Upper lobe of left lung (tissue), 6 donors: Measurements from ENCODE around the gene CHMP3. TPM values are rescaled to one million over a fixed set of nuclear protein-coding genes. Genes with fewer than 3 reads are reported as not detected.
"Not testable (repeated sequence)": the region's sequence is repeated elsewhere in the genome, so short reads cannot be mapped to it uniquely, and the experiment has no call there.

Experiments
- ATAC-seq, 2 donors: fragments of 200-7000 bp; cut with Tn5 transposase; one replicate each; pipeline ENCODE4 v1.9.1; 2022; ENCODE audit warnings: mild to moderate bottlenecking in 2 of 2, moderate library complexity in 2 of 2; ENCODE audit not compliant: low FRiP score in 2 of 2
- DNase-seq, 2 donors: peaks; one replicate each; pipeline ENCODE4 v3.0.0-alpha.2; 2019 to 2020
- H3K27ac ChIP-seq, 4 donors: fragments of 200-600 bp; sonication (generic); one replicate each; pipeline ENCODE4 v1.5.1; 2016 to 2019
- H3K27me3 ChIP-seq, 4 donors: fragments of 200-600 bp; sonication (generic); one replicate each; pipeline ENCODE4 v1.5.1; 2017 to 2019
- H3K36me3 ChIP-seq, 4 donors: fragments of 200-600 bp; sonication (generic); one replicate each; pipeline ENCODE4 v1.5.1; 2016 to 2019
- H3K4me1 ChIP-seq, 4 donors: fragments of 200-600 bp; sonication (generic); one replicate each; pipeline ENCODE4 v1.5.1; 2018 to 2019
- H3K4me3 ChIP-seq, 4 donors: fragments of 200-600 bp; sonication (generic); one replicate each; pipeline ENCODE4 v1.5.1; 2017 to 2019; ENCODE audit warnings: mild to moderate bottlenecking in 2 of 4, moderate library complexity in 1 of 4
- H3K9me3 ChIP-seq, 4 donors: fragments of 200-600 bp; sonication (generic); one replicate each; pipeline ENCODE4 v1.5.1; 2018 to 2019
- EP300 ChIP-seq, 4 donors: sonication (generic); formaldehyde crosslinking; IDR thresholded peaks; one replicate each; pipeline ENCODE4 v1.5.1; 2017; ENCODE audit warnings: antibody characterized with exemption in 4 of 4, control low read depth in 2 of 4
- POLR2A ChIP-seq, 4 donors: fragments of 450-650 bp; IDR thresholded peaks; one replicate each; pipeline ENCODE4 v1.5.1; 2016 to 2017; ENCODE audit warnings: antibody characterized with exemption in 4 of 4, mild to moderate bottlenecking in 2 of 4
- POLR2AphosphoS5 ChIP-seq, 2 donors: sonication (generic); formaldehyde crosslinking; IDR thresholded peaks; one replicate each; pipeline ENCODE4 v1.5.1; 2017; ENCODE audit warnings: antibody characterized with exemption in 2 of 2
- WGBS, 2 donors: methylation state at CpG; one replicate each; pipeline ENCODE4 v1.1.5; 2017 to 2018; 5-methylcytosine and 5-hydroxymethylcytosine counted together
- total RNA-seq, 6 donors: library from RNA; depleted of rRNA in 4 of 6; stranded (reverse); fragments of >200 nt in 4 of 6; gene quantifications; one replicate each; pipeline versions ENCODE4 v1.1.0 to v1.2.1, GENCODE V29; 2016 to 2021
- TF ChIP-seq, protein P1 (sequence below), 6 experiments: fragments of 450-650 bp in 4 of 6; fragments of 200-600 bp in 2 of 6; sonication (generic) in 2 of 6; IDR thresholded peaks; one replicate each; pipeline ENCODE4 v1.5.1; 2016 to 2019; ENCODE audit warnings: antibody characterized with exemption in 6 of 6
- donor health status: DM: no; HTN: no; CAD: no; lungs with moderate emphysema.
- donor health status: DM: no; HTN: yes; CAD: no; lungs with severe emphysema.

The CHMP3 gene
- total RNA-seq, 6 donors from 2014 or later: 68.1 to 176 (median 106) TPM

DNA sequence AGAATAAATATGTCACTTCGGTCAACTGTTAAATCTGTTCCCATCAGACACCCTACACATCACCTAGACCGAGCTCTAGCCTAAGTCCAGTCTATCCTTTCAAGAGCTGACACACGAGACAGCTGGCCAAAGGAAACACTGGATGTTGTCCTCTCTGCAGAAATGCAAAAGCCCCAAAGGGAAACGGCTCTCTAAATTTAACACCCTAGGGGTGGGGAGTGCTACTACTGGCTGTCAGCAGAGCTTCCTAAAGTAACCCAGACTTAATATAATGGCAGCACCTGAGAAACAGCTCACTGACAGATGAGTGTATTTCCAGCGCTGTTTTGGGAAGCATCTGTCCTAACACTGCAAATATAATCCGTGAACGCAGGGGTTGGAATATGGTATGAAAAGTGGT, 55.6 kb downstream of the CHMP3 start:
- no peak overlapping the region for H3K4me3 ChIP-seq
- ATAC-seq: no peak
- no peak for DNase-seq
- H3K4me1 ChIP-seq: peaks cover 2 to 19% (median 8%) of the 10 kb centered on the region in 4 donors
- peaks cover 4 to 69% (median 45%) of the 10 kb centered on the region in 4 donors for H3K36me3 ChIP-seq
- 93 to 97% methylated on average over 7 of the region's 7 CpGs for WGBS, 2 donors
- H3K27ac ChIP-seq: no peak overlapping the region
- no peaks in the 10 kb centered on the region for H3K9me3 ChIP-seq
- TF ChIP-seq POLR2A (IDR thresholded peaks at IDR 0.05) (no peak), EP300 (IDR thresholded peaks at IDR 0.05) (no peak), POLR2AphosphoS5 (IDR thresholded peaks at IDR 0.05) (no peak)
- TF ChIP-seq, protein P1, sequence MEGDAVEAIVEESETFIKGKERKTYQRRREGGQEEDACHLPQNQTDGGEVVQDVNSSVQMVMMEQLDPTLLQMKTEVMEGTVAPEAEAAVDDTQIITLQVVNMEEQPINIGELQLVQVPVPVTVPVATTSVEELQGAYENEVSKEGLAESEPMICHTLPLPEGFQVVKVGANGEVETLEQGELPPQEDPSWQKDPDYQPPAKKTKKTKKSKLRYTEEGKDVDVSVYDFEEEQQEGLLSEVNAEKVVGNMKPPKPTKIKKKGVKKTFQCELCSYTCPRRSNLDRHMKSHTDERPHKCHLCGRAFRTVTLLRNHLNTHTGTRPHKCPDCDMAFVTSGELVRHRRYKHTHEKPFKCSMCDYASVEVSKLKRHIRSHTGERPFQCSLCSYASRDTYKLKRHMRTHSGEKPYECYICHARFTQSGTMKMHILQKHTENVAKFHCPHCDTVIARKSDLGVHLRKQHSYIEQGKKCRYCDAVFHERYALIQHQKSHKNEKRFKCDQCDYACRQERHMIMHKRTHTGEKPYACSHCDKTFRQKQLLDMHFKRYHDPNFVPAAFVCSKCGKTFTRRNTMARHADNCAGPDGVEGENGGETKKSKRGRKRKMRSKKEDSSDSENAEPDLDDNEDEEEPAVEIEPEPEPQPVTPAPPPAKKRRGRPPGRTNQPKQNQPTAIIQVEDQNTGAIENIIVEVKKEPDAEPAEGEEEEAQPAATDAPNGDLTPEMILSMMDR (IDR thresholded peaks at IDR 0.05): no peak
- H3K27me3 ChIP-seq: no peaks in the 10 kb centered on the region

DNA sequence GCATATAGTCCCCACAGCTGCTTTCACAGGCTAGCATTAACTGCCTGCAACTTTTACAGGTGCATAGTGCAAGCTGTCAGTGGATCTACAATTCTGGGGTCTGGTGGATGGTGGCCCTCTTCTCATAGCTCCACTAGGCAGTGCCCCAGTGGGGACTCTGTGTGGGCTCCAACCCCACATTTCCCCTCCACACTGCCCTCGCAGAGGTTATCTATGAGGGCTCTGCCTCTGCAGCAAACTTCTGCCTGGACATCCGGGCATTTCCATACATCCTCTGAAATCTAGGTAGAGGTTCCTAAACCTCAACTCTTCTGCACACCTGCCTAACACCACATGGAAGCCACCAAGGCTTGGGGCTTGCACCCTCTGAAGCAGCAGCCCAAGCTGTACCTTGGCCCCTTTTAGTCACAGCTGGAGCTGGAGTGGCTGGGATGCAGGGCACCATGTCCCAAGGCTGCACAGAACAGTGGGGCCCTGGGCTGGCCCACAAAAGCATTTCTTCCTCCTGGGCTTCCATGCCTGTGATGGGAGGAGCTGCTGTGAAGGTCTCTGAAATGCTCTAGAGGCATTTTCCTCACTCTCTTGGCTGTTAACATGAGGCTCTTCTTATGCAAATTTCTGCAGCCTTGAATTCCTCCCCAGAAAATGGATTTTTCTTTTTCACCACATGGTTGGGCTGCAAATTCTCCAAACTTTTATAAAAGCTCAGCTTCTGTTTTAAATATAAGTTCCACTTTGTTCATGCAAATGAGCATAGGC, 62.7 kb downstream of the CHMP3 start:
- Histone ChIP-seq H3K27ac (no peak overlapping the region), H3K36me3 (peaks cover 0 to 79% (median 42%) of the 10 kb centered on the region in 4 donors), H3K9me3 (peaks cover 0 to 9% (median 7%) of the 10 kb centered on the region in 4 donors), H3K4me3 (no peak overlapping the region), H3K27me3 (no peaks in the 10 kb centered on the region), H3K4me1 (no peaks in the 10 kb centered on the region)
- 100% methylated on average over 2 of the region's 2 CpGs for WGBS, 2 donors
- no peak for TF ChIP-seq POLR2AphosphoS5 (IDR thresholded peaks at IDR 0.05)
- TF ChIP-seq, protein P1 (IDR thresholded peaks at IDR 0.05): no peak
- no peak for TF ChIP-seq POLR2A (IDR thresholded peaks at IDR 0.05)
- no peak for TF ChIP-seq EP300 (IDR thresholded peaks at IDR 0.05)
- DNase-seq (no peak), ATAC-seq (no peak)

DNA sequence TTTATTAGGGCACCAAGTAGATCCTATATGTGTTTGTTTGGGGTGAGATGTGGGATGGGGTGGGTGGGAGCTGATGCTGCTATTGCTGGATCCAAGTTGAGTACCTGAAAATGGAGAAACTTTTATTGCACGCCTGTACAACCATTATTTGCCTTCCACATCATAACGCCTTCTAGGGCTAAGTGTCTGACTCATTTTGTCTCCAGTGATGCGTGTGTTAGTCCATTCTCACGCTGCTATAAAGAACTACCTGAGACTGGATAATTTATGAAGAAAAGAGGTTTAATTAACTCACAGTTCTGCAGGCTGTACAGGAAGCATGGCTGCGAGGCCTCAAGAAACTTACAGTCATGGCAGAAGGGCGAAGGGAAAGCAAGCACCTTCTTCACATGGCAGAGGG, 63.9 kb downstream of the CHMP3 start:
- Histone ChIP-seq H3K4me1 (no peaks in the 10 kb centered on the region), H3K4me3 (no peak overlapping the region), H3K9me3 (peaks cover 0 to 9% (median 7%) of the 10 kb centered on the region in 4 donors), H3K36me3 (peaks cover 0 to 76% (median 34%) of the 10 kb centered on the region in 4 donors), H3K27me3 (no peaks in the 10 kb centered on the region), H3K27ac (no peak overlapping the region)
- DNase-seq: no peak
- TF ChIP-seq, protein P1 (IDR thresholded peaks at IDR 0.05): no peak
- TF ChIP-seq POLR2AphosphoS5 (IDR thresholded peaks at IDR 0.05): no peak
- no peak for TF ChIP-seq EP300 (IDR thresholded peaks at IDR 0.05)
- TF ChIP-seq POLR2A (IDR thresholded peaks at IDR 0.05): no peak
- 84 to 97% methylated on average over 6 of the region's 6 CpGs for WGBS, 2 donors
- ATAC-seq: no peak

DNA sequence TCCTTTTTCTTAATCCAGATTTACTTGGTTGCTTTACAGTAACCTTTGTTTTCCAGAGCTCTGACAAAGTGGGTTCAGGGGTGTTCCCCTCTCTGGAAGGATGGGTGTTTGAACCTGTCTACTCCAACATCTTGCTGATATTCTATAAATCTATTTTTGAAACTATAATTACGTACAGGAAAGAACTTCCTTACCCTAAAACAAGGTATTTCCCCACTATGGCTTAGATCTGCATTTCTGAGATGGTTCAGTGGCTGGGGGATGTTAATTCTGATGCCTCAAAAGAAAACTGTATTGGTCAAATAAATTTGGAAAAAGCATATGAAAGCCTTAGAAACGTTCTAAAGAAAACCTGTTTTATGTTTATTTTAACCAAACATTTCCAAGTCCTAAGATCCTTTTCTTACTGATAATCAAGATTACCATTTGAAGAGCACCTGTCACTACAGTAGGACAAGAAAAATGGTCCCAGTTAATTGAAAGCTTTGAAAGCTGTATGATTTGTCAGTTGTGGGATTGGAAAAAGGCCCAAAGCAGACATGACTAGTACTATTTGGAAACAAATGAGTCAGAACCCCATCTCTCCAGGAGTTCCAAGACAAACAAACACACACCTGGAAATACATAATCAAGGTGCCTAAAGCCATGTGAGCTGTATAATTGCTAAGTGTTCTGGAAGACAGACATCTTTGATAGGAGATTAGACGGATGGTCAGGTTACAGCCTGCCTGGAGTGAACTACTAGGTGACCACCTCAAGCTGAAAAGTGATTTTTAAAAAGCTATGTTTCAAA, 64.6 kb downstream of the CHMP3 start:
- Histone ChIP-seq H3K4me1 (no peaks in the 10 kb centered on the region), H3K9me3 (peaks cover 0 to 9% (median 7%) of the 10 kb centered on the region in 4 donors), H3K27me3 (no peaks in the 10 kb centered on the region), H3K4me3 (no peak overlapping the region), H3K27ac (no peak overlapping the region), H3K36me3 (peaks cover 0 to 76% (median 34%) of the 10 kb centered on the region in 4 donors)
- TF ChIP-seq, protein P1 (IDR thresholded peaks at IDR 0.05): no peak
- TF ChIP-seq EP300 (IDR thresholded peaks at IDR 0.05) (no peak), POLR2A (IDR thresholded peaks at IDR 0.05) (no peak), POLR2AphosphoS5 (IDR thresholded peaks at IDR 0.05) (no peak)
- DNase-seq (no peak), ATAC-seq (no peak)
- 89 to 95% methylated on average over 3 of the region's 3 CpGs for WGBS, 2 donors

- not testable (repeated sequence) for ATAC-seq, DNase-seq, H3K27me3 ChIP-seq, H3K9me3 ChIP-seq, H3K27ac ChIP-seq, H3K4me1 ChIP-seq, H3K4me3 ChIP-seq
- H3K36me3 ChIP-seq: peaks cover 6 to 87% (median 45%) of the 10 kb centered on the region in 4 donors
- 82 to 86% methylated on average over 3 of the region's 3 CpGs for WGBS, 2 donors
These were observed 66.9 kb downstream of the CHMP3 start for GRCh38 chr2:86496391-86496790.
